GM21381 (cell line): ENCODE data around the gene CTTNBP2.

Source experiments
- ATAC-seq: cut with Tn5 transposase; IDR thresholded peaks from one replicate; pipeline ENCODE4 v1.9.1; 2021; ENCODE audit warnings: mild to moderate bottlenecking, moderate library complexity; ENCODE audit not compliant: unreplicated experiment

CTTNBP2 gene, protein sequence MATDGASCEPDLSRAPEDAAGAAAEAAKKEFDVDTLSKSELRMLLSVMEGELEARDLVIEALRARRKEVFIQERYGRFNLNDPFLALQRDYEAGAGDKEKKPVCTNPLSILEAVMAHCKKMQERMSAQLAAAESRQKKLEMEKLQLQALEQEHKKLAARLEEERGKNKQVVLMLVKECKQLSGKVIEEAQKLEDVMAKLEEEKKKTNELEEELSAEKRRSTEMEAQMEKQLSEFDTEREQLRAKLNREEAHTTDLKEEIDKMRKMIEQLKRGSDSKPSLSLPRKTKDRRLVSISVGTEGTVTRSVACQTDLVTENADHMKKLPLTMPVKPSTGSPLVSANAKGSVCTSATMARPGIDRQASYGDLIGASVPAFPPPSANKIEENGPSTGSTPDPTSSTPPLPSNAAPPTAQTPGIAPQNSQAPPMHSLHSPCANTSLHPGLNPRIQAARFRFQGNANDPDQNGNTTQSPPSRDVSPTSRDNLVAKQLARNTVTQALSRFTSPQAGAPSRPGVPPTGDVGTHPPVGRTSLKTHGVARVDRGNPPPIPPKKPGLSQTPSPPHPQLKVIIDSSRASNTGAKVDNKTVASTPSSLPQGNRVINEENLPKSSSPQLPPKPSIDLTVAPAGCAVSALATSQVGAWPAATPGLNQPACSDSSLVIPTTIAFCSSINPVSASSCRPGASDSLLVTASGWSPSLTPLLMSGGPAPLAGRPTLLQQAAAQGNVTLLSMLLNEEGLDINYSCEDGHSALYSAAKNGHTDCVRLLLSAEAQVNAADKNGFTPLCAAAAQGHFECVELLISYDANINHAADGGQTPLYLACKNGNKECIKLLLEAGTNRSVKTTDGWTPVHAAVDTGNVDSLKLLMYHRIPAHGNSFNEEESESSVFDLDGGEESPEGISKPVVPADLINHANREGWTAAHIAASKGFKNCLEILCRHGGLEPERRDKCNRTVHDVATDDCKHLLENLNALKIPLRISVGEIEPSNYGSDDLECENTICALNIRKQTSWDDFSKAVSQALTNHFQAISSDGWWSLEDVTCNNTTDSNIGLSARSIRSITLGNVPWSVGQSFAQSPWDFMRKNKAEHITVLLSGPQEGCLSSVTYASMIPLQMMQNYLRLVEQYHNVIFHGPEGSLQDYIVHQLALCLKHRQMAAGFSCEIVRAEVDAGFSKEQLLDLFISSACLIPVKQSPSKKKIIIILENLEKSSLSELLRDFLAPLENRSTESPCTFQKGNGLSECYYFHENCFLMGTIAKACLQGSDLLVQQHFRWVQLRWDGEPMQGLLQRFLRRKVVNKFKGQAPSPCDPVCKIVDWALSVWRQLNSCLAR (N-terminal part only)

DNA sequence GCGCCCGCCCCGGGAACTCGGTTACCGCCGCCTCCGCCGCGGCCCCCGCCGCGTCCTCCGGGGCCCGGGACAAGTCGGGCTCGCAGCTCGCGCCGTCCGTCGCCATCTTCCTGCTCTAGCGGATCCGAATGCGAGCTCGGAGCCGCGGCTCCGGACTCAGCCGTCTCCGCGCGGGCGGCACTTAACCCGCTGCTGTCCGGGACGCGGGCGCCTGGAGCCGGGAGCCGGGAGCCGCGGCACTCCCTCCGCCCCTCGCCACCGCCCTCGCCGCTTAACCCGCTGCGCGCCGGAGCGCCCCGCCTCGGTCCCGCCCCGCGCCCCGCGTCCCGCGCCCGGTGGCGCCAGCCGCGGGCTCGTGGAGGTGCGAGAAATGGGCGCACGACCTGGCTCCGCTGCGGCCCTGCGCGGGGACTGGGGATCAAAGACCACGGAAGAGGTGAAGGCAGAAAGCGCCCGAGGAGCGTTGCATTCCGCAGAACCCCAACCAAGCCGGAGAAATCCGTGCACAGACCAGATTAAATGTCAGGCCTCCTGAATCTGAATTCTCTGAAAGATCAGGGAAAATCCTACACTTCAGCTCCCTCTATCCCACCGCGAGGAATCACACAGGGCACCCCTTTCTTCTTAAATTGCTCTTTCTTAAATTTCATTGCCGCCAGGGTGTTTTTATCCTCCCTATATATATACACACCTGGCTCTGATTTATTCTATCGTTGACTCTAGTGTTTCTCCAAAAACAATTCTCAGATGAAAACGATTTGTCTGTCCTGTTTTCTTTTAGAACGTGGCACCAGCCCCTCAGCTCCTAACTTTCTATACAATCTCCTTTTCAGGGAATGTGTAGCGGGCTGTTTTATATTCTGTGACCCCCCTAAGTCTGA, at the start of gene CTTNBP2:
Gene CTTNBP2 (minus strand): TSS at position 132 of the 881 bp plus-strand sequence. CDS start 26 bp downstream, at position 106.
- no peak for ATAC-seq

GRCh38 chr7:117916309-117916708, 43.1 kb upstream of the CTTNBP2 start:
- ATAC-seq, result no peak

DNA sequence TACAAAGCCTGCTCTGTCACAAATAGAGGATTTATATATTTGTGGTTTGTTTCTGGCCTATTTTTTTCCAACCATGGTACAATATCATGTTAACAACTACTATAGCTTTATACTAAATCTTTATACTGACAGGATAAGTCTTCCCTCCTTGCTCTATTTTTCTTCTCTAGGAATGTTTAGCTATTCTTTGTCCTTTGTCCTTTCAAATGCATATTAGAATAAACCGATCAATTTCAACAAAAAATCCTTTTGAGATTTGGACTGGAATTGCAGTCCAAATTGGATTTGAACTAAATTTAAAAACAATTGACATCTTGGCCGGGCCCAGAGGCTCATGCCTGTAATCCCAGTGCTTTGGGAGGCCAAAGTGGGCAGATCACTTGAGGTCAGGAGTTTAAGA, 39.2 kb upstream of the CTTNBP2 start:
- ATAC-seq, result no peak

DNA sequence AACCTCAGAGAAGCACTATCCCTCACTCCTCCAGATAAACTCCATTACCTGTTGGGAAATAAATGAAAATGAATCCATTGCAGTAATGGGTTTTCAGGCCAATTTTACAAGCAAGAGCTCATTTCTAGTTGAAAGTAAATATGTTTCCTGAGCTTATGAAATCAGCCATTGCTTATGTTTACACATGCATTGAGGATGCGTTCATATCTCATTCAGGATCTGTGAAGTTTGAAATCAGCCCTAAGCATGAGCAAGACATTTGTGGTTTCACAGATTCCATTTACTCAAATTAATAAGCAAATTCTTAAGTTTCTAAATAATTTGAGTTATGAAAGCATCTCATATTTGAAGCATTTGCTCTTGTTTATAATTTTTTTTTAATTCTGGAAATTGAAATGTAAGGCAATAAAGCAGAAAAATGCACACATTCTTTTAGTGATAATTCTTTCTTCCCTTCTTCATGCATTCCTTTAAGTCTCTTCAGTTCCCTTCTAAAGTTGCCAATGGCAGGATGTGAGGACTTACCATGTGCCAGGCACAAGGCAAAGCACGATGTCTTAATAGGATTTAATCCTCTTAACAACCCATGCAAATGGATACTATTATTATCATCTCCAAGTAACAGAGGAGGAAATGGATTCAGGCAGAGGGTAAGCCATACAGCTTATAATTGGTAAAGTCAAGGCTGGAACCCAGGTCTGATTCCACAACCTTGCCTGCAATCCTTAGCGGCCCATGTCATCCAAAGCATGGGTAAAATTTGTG, 35.0 kb upstream of the CTTNBP2 start:
- ATAC-seq, result no peak

DNA sequence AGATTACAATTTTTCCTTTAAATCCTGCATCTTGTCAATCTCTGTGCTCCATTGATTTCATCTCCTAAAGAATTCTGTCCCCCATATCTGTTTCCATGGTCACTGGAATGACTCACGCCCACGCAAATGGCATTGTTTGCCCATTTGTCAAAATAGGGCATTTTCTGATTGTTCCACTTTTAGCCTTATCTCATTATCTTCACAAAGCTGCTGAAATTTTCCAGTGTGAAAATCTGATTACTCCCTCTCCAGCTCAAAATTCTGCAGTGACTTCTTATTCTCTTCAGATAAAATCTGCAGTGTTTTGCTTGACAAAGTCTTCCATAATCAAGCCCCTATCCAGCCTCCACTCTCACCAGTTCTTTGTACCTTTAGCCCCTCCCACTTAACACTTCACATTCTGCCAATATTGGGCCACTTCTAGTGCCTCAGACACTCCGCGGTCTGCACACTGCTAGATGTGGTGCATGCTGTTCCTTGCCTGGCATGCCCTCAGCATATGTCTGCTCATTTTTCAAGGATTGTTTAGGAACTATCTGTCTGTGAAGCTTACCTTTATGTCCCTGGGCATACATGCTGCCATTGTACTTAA, 33.9 kb upstream of the CTTNBP2 start:
- ATAC-seq, result no peak

GRCh38 chr7:117902314-117902889, 29.2 kb upstream of the CTTNBP2 start:
- ATAC-seq, result no peak

DNA sequence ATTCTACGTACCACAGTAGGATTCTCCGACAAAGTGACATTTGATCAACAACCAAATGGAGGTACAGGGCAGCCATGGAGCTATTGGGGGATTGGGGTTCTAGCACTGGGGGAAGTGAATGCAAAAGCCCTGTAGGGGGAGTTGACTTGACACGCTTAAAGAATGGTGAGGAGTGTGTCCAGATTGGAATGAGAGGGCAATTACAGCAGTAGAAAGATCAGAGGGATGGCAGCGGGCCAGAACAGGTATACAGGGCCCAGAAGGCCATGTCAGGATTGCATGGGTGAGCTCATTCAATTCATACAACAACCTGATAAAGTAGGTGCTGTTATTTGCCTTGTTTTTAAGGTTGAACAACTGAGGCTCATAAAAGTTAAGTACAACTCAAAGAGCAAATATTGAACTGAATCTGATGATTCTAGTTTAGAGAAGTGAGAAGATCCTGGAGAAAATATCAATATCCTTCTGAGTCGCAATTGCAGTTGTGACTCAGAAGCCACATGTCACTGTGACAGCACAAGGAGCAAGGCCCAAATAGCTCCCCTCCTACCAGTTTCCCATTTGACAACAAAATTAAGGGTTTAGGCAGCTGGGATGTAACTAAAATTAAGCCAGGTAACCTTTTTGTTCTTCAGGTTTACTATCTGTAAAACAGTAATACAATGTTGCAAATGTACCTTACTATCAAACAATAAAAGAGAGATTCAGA, 28.0 kb upstream of the CTTNBP2 start:
- no peak for ATAC-seq

DNA sequence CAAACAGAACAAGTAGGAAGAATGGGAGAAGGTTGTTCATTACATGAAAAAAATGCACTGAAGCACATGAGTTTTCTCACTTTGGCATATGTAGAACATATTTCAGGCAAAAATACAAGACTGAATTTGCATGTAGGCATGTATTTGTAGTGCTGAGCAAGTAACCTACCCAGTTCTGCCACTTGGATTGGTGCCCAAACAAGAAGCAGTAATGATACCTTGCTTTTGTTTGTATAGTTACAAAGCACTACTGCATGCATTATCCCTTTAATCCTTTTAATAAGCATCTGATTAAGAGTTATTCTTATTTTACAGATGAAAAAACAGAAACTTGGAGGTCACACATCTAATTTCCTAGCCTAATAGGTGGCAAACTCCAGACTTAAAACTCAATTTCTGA, 23.1 kb upstream of the CTTNBP2 start:
- ATAC-seq, result no peak

DNA sequence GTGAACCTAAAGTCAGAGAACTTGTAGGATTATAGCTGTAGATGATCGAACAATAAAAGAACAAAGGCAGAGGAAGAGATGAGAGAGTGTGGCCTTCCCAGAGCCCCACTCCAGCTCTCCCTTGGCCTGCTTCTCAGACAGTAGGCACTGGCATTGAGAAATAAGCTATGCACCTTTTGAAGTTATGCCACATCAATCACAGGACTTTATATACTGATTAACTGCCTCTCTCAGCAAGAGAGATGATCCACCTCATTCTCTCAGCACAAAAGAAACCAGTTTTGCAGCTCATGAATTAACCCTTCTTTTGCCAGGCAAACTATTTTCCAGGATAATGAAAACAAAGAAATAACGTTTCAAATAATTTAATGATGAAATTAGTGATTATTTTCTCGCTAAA, 22.0 kb upstream of the CTTNBP2 start:
- no peak for ATAC-seq

DNA sequence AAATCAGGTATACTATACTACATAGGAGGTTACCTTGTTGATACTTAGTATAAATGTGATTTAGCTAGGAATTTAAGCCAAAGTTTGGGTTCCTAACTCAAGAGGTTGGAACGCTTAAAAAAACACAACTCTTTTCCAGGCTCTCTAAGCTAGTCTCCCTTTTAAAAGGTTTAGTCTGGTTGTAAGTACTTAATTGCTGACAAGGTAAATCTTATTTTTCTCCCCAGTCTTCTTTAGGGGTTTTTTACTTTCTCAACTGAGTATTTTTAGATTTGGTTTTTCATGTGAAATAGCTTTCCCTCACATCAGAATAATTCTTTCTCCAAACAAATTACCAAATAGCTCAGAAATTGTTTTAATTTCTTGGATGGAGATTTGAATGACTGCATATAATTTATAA, 20.8 kb upstream of the CTTNBP2 start:
- no peak for ATAC-seq

- ATAC-seq, result no peak
These were observed 19.6 kb upstream of the CTTNBP2 start for GRCh38 chr7:117892821-117893220.

- no peak for ATAC-seq
These were observed 16.4 kb upstream of the CTTNBP2 start for GRCh38 chr7:117889611-117890010.

GRCh38 chr7:117888627-117889026, 15.4 kb upstream of the CTTNBP2 start:
- ATAC-seq, result no peak

GRCh38 chr7:117882594-117882993, 9.4 kb upstream of the CTTNBP2 start:
- ATAC-seq, result no peak

DNA sequence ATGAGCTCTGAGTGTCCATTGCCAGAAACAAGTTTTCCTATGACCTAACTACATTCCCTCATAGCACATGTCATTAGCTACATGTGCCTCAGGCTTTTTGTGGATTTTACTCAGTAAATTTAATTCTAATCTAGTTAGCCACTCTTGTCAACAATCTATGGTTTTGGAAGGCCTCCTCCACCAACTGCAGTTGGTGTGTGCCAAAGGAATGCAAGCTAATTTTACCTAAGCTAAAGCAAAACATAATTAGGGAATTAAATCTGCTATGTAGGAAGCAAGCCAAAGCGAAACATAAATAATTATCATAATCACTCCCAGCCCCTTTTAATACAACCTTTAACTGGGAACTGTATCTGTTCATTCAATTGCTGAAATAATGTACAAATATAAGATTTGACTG, 3.5 kb upstream of the CTTNBP2 start:
- ATAC-seq, result no peak

- no peak for ATAC-seq
These were observed 2.3 kb upstream of the CTTNBP2 start for GRCh38 chr7:117875566-117875965.

GRCh38 chr7:117874191-117874700, 1.0 kb upstream of the CTTNBP2 start:
- ATAC-seq, result no peak
